ENCODE results near the gene RUNX2. TPM values are rescaled to one million over a fixed set of nuclear protein-coding genes. Genes with fewer than 3 reads are reported as not detected.

The RUNX2 gene
- total and polyA plus RNA-seq, 2 experiments from 2014 or later, result 4.4 to 5.2 TPM

GRCh38 chr6:45445364-45445748, 117.2 kb downstream of the RUNX2 start:
- no peak for DNase-seq
- H4K20me1 ChIP-seq (ENCODE audit: insufficient read depth), result no peaks in the 10 kb centered on the region
- H3K9ac ChIP-seq, result peak overlapping the region; percentile 12; the same call in 1 of the 2 replicates
- H3K4me3 ChIP-seq, result peak overlapping the region; percentile 35
- H3K9me2 ChIP-seq (ENCODE audit: insufficient read depth), result no peaks in the 10 kb centered on the region
- in situ Hi-C loops (cut with MboI), result loop anchor here (25.0 kb wide), 1 partner anchor 267 kb away; no protein-coding TSS in a partner anchor
- H3K27ac ChIP-seq, result peak overlapping the region; percentile 74
- H3K79me2 ChIP-seq (ENCODE audit: insufficient read depth), result peaks cover 60% of the 10 kb centered on the region
- H2AFZ ChIP-seq, result no peak overlapping the region
- TF ChIP-seq EZH2 (IDR thresholded peaks at IDR 0.05; ENCODE audit: insufficient read depth, poor library complexity, severe bottlenecking) (no peak), EZH2phosphoT487 (IDR thresholded peaks at IDR 0.05; ENCODE audit: insufficient read depth, low read depth) (no peak)
- H3K9me3 ChIP-seq (ENCODE audit: low read depth), result no peaks in the 10 kb centered on the region
- WGBS, 2 experiments (ENCODE audit: low coverage in 1 of 2, low lambda C conversion rate in 2 of 2, missing lambda C conversion rate in 2 of 2), result 3% methylated on average over 2 of the region's 2 CpGs
- peaks cover 28% of the 10 kb centered on the region for H3F3A ChIP-seq (ENCODE audit: insufficient read depth)
- H3K4me1 ChIP-seq (ENCODE audit: insufficient read depth), result peaks cover 42% of the 10 kb centered on the region
- H3K27me3 ChIP-seq (replicated peaks; ENCODE audit: insufficient read depth), result no peaks in the 10 kb centered on the region
- peaks cover 4% of the 10 kb centered on the region; the same call in 1 of the 2 replicates for H3K36me3 ChIP-seq (ENCODE audit: low read depth)
- peak overlapping the region; percentile 73 for H3K4me2 ChIP-seq (ENCODE audit: unreplicated experiment)

DNA sequence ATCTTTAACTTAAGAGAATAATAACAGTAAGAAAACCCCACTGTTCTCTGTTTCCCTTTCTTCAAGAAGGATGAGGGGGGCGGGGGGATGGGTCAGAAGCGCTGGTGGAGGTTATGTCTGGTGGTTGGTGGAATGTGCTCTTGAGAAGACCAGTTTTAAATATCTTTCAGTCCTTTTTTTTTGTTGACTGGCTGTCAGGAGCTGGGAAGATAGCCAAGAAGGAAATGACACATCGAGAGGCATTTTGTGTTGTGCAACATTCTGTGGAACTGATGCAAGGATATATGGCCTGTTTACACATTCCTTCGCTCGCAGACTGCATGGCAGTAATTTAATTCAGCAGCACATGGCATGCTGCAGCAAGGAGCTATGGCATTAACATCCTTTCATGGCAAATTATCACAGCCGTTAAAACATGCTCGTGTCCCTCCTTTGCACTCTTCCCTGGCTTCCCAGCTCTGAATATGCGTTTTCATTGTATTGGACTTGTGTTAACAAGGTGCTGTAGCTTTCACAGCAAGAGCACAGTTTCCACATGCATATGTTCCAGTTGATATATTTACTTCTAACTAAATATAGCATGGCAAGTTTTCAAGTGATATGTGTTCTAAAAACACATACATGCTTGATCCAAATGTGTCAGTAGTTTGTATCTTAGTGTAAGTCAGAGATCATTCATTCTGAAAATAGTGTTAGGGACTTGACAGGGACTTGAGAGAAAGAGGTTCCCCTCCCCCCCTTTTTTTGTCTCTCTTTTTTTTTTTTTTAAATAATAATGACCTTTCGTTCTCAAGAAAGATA, 117.8 kb downstream of the RUNX2 start:
- Histone ChIP-seq H3K27me3 (replicated peaks; ENCODE audit: insufficient read depth) (no peaks in the 10 kb centered on the region), H3K9me3 (ENCODE audit: low read depth) (no peaks in the 10 kb centered on the region), H4K20me1 (ENCODE audit: insufficient read depth) (no peaks in the 10 kb centered on the region), H3K9me2 (ENCODE audit: insufficient read depth) (no peaks in the 10 kb centered on the region), H2AFZ (no peak overlapping the region), H3K4me3 (peak overlapping the region; percentile 38), H3K36me3 (ENCODE audit: low read depth) (no peaks in the 10 kb centered on the region; the same call in 1 of the 2 replicates), H3F3A (ENCODE audit: insufficient read depth) (peaks cover 28% of the 10 kb centered on the region), H3K9ac (peak overlapping the region; percentile 35), H3K79me2 (ENCODE audit: insufficient read depth) (peaks cover 57% of the 10 kb centered on the region), H3K4me1 (ENCODE audit: insufficient read depth) (peaks cover 42% of the 10 kb centered on the region), H3K4me2 (ENCODE audit: unreplicated experiment) (peak overlapping the region; percentile 73), H3K27ac (peak overlapping the region; percentile 74)
- in situ Hi-C loops (cut with MboI), result loop anchor here (25.0 kb wide), 1 partner anchor 266 kb away; no protein-coding TSS in a partner anchor
- peak; percentile 98 for DNase-seq
- WGBS, 2 experiments (ENCODE audit: low coverage in 1 of 2, low lambda C conversion rate in 2 of 2, missing lambda C conversion rate in 2 of 2), result 9 to 13% methylated on average over 9 of the region's 9 CpGs
- TF ChIP-seq EZH2 (IDR thresholded peaks at IDR 0.05; ENCODE audit: insufficient read depth, poor library complexity, severe bottlenecking) (no peak), EZH2phosphoT487 (IDR thresholded peaks at IDR 0.05; ENCODE audit: insufficient read depth, low read depth) (no peak)

- Histone ChIP-seq H3K36me3 (ENCODE audit: low read depth) (no peaks in the 10 kb centered on the region; the same call in 1 of the 2 replicates), H3K4me3 (no peak overlapping the region), H3F3A (ENCODE audit: insufficient read depth) (peaks cover 33% of the 10 kb centered on the region), H3K79me2 (ENCODE audit: insufficient read depth) (peaks cover 56% of the 10 kb centered on the region), H3K9me2 (ENCODE audit: insufficient read depth) (no peaks in the 10 kb centered on the region), H3K4me2 (ENCODE audit: unreplicated experiment) (peak overlapping the region; percentile 73), H3K4me1 (ENCODE audit: insufficient read depth) (peaks cover 42% of the 10 kb centered on the region), H2AFZ (no peak overlapping the region), H3K9me3 (ENCODE audit: low read depth) (no peaks in the 10 kb centered on the region), H3K27me3 (replicated peaks; ENCODE audit: insufficient read depth) (no peaks in the 10 kb centered on the region), H4K20me1 (ENCODE audit: insufficient read depth) (no peaks in the 10 kb centered on the region), H3K9ac (no peak overlapping the region), H3K27ac (peak overlapping the region; percentile 74)
- in situ Hi-C loops (cut with MboI), result loop anchor here (25.0 kb wide), 1 partner anchor 265 kb away; no protein-coding TSS in a partner anchor
- TF ChIP-seq EZH2 (IDR thresholded peaks at IDR 0.05; ENCODE audit: insufficient read depth, poor library complexity, severe bottlenecking) (no peak), EZH2phosphoT487 (IDR thresholded peaks at IDR 0.05; ENCODE audit: insufficient read depth, low read depth) (no peak)
- WGBS, 2 experiments (ENCODE audit: low coverage in 1 of 2, low lambda C conversion rate in 2 of 2, missing lambda C conversion rate in 2 of 2), result 91 to 100% methylated on average over 1 of the region's 1 CpG
- no peak for DNase-seq
Measured at GRCh38 chr6:45447005-45447404, 118.9 kb downstream of the RUNX2 start.

DNA sequence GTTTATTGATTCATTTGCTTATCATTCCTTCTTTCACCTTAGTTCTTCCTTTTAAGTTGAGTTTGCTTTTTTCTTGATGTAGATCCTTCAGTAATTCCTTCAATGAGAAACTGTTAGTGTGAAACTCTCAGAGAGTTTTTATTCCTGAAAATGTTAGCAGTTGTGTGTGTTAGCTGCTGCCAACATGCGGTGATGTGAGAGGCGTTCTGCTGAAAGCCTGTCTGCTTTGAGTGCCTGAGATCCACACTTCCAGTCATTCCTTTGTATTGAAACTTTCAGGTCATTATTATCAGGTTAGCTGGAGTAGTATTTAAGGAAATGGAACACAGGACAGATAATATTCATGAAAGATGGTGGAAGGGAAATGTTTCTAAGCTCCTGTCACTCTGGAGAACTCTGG, 119.6 kb downstream of the RUNX2 start:
- DNase-seq, result no peak
- no peak for TF ChIP-seq EZH2phosphoT487 (IDR thresholded peaks at IDR 0.05; ENCODE audit: insufficient read depth, low read depth)
- no peak for TF ChIP-seq EZH2 (IDR thresholded peaks at IDR 0.05; ENCODE audit: insufficient read depth, poor library complexity, severe bottlenecking)

More for the DNA sequence above, 119.6 kb downstream of the RUNX2 start:
- Histone ChIP-seq H3K9ac (no peak overlapping the region), H3K4me1 (ENCODE audit: insufficient read depth) (peaks cover 42% of the 10 kb centered on the region), H3K27ac (no peak overlapping the region), H2AFZ (peak overlapping the region; percentile 30; the same call in 1 of the 2 replicates), H3F3A (ENCODE audit: insufficient read depth) (peaks cover 33% of the 10 kb centered on the region), H3K9me2 (ENCODE audit: insufficient read depth) (no peaks in the 10 kb centered on the region), H3K27me3 (replicated peaks; ENCODE audit: insufficient read depth) (no peaks in the 10 kb centered on the region), H4K20me1 (ENCODE audit: insufficient read depth) (no peaks in the 10 kb centered on the region), H3K4me3 (no peak overlapping the region), H3K9me3 (ENCODE audit: low read depth) (no peaks in the 10 kb centered on the region), H3K36me3 (ENCODE audit: low read depth) (no peaks in the 10 kb centered on the region; the same call in 1 of the 2 replicates), H3K79me2 (ENCODE audit: insufficient read depth) (peaks cover 53% of the 10 kb centered on the region), H3K4me2 (ENCODE audit: unreplicated experiment) (no peak overlapping the region)
- in situ Hi-C loops (cut with MboI), result loop anchor here (25.0 kb wide), 1 partner anchor 265 kb away; no protein-coding TSS in a partner anchor
- 99 to 100% methylated on average over 2 of the region's 2 CpGs for WGBS, 2 experiments (ENCODE audit: low coverage in 1 of 2, low lambda C conversion rate in 2 of 2, missing lambda C conversion rate in 2 of 2)
